Right renal pelvis (tissue), 4 donors: ENCODE data around the gene SNAP47. TPM values are rescaled to one million over a fixed set of nuclear protein-coding genes. Genes with fewer than 3 reads are reported as not detected.

Experiments used
- DNase-seq, 4 donors: peaks; one replicate each; pipeline ENCODE4 v3.0.0-alpha.2; 2013; ENCODE audit warnings: low read depth in 4 of 4, low spot score in 3 of 4, missing footprints in 1 of 4
- polyA plus RNA-seq, 4 donors: library from polyadenylated mRNA; unstranded; fragments of 120-200 nt; gene quantifications; one replicate each; pipeline ENCODE4 v1.2.1, GENCODE V29; 2013; ENCODE audit not compliant: insufficient read length in 4 of 4

Gene SNAP47
- polyA plus RNA-seq, 4 donors: 39.8 to 47.7 (median 42.9) TPM

DNA sequence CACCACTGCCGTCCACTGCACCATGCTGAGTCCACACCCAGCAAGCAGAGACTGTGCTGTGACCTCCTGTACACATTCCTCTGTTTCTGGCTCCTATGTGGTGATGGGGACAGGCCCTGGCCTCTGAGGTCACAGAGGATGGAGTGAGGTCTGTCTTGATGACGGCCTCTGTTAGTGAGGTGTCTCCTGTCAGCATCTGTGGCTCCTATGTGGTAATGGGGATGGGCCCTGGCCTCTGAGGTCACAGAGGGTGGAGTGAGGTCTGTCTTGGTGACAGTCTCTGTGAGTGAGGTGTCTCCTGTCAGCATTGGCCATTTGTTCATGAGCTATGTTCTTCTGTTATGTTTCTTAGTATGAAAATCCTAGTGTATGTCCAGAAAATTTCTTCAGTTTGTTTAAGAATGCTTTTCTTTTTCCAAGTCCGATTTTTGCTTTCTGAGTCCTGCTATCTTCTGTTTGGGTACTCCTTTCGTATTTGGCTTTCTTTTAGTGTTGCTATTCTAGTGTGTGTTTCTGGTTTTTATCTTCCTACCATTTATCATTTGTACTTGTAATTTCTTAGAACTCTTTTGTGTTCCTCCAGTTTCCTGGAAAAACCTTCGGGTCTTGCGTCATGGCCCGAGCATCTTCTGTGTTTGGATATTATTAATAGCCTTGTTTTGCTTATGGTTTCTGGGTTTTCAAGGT, 13.4 kb downstream of the SNAP47 start:
- no peak for DNase-seq

DNA sequence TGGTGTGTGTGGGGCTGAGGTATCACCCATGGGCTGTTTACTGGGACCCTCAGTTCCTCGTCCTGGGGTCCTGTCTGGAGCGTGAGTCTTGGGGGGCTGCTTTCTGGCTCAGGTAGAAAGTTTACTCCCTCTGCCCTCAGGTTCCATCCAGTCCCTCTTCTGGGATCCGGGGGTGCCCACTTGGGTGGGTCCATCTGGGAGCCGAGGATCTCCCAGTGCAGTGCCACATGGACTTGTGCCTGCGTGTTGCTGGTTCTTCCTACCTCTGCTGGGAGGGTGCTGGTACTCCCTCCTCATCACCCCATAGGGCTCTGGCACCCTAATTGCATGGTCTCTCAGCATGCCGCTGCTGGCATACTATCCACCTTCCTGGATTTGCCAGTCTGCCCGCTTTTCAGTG, 14.0 kb downstream of the SNAP47 start:
- no peak for DNase-seq

DNA sequence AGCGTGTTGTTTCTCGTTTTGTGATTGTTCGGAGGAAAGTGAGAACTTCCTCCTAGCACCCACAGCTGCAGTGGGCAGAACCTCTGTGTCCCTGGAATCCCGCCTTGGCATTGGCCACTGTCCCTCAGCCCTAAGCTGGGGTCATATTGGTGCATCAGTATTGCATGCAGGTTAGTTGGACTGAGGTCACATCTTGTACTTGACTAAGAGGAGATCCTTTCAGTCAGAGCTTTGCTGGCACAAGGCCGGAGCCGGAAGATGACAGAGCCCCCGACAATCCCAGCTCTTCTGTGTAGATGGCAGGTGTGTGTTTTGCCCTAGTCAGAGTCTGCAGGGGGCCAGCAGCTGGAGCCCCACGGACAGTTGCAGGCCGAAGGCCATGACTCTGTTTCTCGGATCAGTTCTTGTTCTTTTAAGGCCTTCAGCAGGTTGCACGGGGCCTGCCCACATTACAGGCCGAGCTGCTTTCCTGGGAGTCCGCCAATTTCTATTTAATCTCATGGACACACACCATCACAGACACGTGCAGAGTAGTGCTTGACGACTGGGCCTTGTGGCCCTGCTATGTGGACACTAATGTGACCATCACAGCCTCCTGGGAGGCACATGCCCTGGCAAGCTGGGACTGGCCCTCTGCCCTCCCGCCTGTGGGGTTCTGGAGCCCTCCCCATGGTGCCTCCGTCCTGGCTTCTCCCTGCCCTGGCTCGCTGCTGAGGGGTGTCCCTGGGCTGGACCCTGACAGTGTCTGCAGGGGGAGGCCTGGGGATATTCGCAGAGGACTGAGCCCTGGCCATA, 14.9 kb downstream of the SNAP47 start:
- DNase-seq: no peak

DNA sequence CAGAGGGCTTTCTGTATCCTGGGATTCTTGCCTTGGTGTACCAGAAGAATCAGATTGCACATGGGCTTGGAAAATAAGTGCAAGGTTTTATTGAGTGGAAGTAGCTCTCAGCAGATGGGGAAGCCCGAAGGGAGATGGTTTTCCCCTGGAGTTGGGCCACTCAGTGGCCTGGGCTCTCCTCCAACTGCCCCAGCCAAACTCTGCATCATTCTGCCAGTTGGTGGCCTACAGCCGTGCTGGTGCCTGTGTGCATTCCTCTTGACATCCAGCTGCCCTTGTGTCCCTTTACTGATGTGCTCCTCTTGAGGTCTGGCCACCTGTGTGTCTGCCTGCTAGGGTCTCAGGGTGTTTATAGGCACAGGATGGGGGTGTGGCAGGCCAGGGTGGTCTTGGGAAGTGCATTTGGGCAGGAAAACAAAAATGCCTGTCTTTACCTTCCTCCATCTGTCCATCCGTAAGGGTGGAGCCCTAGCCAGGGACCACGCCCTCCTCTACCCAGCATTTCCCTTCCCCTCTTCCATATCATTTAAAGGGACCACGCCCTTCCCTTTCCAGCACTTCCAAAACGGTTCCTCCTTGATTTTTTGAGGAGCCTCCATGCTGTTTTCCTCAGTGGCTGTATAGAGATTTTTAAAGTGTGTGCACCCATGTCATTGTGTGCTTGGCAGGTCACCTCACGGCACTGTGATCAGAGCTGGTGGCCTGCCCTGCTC, 18.9 kb downstream of the SNAP47 start:
- no peak for DNase-seq

DNA sequence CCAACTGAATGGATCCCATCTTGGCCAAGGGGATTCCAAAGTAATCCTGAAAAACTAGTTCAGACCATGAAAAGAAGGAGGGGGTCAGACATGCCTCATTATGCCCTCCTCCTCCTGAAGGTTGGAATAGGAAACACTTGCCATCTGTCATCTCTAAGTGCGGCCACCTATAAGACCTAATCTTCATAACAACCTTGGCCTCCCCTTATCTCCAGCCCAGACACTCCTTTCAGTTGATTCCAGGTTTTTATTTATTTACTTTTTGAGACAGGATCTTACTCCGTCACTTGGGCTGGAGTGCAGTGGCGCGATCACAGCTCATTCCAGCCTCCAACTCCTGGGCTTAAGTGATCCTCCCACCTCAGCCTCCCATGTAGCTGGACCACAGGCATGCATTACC, 19.7 kb downstream of the SNAP47 start:
- no peak for DNase-seq

DNA sequence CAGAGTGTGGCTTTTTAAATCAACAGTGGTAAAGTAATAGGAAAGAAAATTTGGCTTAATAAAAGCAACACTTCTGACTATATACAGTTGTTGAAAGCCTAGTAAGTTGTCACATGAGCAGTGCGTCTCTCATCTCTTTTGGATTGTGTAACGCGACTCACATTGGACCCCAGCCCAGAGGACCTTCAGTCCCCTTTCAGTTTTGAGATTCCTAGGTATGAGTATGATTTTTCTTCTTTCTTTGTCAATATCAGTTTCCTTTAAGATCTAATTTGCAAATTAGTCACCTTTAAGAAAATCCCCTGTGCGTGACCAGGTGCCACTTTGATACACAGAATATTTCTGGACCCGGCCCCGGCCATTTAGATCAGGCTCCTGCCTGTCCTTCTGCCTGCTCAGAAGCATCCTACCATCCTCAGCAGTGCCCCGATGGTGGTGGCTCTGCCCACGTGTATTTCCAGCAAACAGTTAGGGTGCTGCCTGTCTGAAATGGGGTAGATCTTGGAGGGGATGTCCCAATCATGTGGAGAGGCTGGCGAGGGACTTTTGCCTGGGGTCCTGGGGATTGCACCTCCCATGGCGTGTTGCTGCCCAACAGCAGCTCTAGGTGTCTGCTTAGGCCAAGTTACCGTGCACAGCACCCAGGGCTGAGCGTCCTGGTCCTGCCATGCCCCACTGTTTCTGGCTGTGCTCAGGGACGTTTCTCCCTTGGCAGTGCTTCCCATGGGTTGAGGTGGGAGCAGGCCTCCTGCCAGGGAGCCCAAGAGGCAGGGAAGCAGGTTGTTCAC, 21.1 kb downstream of the SNAP47 start:
- no peak for DNase-seq

DNA sequence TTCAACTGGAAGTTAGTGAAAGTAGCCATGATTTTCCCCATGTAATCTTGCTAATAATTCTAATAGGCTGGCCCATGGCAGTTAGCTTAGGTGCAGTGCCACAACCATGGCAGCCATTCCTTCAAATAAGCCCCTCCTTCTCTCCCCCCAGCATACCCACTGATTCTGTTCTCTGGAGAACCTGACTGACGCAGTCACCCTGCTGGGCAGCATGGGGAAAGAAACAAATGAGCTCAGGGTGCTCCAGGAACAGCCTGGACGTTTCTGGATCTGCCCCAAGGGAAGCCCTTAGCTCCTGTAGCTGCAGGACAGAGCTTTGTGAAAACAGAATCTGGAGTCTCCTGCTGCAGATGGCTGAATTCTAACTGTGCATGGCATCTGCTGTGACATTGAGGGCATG, 22.5 kb downstream of the SNAP47 start:
- no peak for DNase-seq

DNA sequence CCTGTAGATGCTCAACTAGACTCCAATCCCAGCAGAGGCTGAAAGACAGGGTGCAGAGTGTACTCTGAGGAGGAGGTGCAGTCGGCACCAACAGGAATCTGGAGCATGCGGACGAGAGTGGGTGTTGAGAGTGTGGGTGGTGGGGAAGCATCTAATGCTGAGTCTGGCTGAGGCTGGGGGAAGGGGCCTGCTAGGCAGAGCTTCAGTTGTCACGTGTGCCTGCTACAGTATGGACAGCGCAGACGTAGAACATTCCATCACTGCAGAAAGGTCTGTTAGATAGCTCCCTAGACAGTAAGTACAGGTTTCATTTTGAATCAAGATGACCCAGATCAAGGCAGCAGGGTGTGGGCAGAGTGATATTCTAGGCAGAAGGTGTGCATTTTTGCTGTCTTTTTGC, 23.1 kb downstream of the SNAP47 start:
- no peak for DNase-seq

DNA sequence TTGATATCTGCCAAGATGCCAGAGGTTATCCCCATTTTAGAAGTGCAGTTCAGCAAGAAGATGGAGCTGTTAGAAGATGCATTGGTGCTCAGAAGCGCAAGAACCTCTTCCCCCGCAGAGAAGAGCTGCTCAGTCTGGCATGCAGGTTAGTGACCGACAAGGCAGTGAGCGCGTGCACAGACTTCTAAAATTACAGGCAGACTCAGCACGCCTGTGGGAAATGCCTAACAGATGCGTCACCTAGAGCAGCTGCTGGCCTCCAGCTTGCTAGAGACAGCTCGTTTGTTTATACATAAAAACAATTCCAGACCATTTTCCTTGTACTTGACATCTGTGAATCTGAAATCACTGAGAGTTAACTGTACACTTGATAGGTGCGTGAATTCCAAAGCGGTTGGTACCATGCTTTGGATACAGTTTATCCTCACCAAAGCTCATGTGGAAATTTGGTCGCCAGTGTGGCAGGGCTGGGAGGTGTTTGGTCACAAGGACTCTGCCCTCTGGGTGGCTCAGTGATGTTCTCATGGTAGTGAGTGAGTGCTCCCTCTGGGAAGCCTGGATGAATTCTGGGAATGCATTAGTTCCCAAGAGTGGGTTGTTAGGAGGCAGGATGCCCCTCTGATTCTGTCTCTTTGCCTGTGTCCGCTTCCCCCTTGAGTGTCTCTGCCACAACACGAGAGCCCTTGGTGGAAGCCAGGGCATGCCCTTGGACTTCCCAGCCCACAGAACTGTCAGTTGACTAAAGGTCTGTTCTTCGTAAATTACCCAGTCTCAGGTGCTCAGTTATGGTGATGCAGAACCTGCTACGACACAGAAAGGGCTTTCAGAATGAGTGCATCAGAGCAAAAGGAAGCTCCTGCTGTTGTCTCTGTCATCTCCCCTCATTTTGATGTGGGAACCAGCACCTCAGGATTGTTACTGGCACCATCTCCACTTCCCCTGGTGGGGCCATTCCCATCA, 24.4 kb downstream of the SNAP47 start:
- DNase-seq: peak in 1 of 4 donors; percentile 47

DNA sequence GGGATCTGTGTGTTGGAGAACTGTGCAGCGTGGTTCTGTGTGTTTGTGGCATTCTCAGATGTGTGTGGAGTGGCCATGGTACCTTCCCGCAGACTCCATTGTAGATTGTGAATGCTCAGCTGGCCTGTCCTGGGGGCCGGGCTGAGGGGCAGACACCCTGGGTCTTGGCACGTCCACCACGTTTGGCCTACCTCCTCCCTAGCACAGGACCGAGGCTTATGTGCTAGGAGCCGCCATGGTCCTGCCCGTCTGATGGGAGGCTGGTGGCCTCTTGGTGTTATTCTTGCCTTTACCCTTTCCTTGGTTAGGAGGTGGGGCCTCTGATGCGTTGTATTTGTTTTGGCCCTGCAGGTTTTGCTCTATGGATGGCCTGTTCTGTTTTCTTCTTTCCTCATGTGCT, 25.1 kb downstream of the SNAP47 start:
- no peak for DNase-seq

DNA sequence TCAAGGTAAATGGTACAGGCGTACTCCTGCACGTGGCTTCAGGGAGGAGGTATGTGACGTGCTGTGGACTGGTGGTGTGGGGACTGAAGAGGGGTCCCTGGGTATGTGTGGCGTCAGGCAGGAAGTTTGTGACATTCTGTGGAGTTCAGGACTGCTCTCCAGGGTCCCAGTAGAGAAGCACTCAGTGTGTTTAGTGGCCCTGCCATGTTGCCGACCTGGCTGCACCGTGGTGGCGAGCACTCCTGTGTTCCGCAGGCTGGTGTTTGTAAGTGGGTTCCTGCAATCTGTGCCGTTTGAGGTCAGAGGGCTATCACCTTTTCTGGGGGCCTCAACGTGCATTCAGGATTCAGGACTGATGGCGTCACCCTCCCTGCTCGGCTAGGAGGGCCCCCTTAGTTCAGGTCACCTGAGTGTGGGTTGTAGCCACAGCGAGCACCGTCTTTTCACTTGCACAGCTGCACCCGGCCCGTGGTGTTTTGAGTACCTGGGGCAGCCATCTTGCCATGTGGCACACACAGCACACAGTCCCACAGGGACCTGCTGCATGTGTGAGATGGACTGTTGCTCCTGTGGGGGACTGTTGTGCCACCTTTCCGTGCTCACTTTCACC, 26.5 kb downstream of the SNAP47 start:
- DNase-seq: no peak

DNA sequence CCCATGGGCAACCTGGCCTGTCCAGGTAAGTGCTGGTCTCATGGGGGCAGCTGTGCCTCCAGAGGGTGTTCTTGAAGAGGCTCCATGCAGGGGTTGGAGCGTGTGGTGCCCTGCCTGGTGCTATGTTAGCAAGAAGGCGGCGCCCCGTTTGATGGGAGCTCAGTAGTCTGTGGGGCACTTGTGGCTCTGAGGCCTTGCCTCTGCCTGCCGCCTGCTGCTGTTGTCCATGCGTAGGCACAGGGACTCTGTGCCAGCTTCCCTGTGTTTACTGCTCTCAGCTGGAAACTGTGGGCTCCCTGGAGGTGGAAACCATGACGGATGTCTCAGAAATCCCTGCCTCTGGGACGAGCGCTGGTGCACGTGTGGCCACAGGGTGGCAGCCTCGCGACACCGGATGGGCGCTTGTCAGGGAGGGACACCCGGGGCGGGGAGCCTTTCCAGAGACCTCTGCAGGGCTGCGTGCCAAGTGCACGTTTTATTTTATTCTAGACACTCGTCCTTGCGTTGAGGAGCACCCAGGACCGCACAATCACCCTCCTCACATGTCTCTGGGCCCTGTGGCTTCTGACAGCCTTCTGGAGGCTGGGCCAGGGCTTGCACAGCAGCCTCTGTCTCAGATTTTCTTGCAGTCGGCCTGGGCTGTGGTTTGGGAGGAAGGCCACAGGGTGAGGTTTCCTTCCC, 27.1 kb downstream of the SNAP47 start:
- peak in 2 of 4 donors; percentile 57 to 63 for DNase-seq

DNA sequence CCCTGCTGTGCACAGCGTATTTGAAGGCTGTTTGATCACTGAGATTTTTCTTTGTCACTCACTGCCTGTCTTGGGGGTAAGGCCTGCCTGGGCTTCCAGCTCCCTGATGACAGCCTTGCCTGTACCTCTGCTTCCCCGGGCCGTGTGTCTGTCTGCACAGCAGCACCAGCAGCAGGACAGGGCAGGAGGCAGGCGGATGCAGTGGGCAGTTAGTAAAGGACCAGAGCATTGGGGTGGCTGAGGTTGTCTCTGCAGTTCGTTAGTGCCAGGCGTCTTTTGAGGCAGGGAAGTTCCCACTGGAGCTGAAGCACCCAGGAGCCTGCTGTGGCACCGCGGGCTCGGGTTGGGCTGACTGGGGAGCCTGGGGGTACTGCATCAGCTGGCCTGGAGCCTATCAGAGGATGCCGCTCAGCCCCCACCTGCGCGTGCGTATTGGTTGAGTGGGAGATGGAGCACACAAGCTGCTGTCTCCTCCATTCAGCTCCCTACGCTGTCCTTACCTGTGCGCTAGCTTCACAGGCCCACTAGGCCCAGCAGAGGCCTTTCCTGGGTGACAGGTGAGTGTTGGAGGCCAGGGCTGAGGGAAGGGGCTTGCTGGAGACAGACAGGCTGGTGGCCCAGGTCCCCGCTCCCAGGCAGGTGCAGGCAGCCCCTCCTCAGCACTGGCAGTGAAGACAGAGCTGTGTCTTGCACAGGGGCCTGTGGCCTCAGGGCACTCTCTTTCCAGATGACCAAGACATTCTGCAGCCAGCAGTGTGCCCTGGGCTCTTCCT, 28.2 kb downstream of the SNAP47 start:
- no peak for DNase-seq

DNA sequence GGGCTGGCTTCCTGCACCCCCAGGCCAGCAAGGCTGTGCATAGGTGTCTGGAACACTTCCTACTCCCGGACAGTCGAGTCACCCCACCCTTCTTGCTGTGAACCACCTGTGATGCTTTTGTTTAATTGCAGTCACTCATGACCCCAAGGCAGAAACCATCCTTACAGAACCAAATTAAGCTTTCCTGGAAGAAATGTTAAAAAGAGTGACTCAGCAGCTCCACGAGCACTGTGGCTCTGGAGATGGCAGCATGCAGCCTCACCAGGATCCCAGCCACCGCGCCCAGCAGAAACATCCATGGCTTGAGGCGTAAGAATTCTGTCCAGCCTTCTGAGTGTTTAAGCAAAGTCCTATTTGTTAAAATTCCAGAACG, 28.8 kb downstream of the SNAP47 start:
- no peak for DNase-seq

DNA sequence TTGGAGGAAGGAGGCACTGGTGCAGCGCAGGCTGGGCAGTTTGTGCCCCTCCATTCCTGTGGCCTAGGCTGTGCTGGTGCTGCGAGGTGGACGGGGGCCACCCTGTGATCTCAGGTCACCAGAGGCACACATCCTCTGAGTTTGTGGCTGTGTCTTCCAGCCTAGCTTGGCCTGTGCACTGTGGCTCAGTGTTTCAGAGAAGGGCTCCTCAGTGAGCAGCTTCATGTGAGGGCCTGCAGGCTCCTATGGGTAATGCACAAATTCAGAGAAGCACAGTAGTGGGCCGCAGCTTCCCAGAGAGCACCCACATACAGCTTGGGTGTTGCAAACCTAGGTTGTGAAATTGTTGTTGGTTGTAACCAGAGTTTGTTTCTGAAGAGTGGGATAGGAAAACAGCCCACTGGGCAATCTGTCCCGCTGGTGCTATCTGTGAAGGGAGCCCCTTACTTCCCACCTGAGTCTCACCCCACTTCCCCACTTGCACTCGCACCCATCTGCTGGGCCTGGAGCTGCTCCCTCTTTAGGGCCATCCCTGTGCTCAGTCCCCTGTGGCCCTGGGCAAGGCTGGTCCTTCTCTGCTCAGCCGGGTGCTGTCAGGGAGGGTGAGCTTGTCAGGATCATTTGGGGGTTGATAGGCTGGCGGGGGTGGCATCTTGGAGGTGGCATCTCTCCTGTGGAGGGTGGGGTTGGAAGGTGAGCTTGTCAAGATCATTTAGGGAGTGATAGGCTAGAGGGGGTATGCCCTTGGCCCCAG, 30.2 kb downstream of the SNAP47 start:
- no peak for DNase-seq

DNA sequence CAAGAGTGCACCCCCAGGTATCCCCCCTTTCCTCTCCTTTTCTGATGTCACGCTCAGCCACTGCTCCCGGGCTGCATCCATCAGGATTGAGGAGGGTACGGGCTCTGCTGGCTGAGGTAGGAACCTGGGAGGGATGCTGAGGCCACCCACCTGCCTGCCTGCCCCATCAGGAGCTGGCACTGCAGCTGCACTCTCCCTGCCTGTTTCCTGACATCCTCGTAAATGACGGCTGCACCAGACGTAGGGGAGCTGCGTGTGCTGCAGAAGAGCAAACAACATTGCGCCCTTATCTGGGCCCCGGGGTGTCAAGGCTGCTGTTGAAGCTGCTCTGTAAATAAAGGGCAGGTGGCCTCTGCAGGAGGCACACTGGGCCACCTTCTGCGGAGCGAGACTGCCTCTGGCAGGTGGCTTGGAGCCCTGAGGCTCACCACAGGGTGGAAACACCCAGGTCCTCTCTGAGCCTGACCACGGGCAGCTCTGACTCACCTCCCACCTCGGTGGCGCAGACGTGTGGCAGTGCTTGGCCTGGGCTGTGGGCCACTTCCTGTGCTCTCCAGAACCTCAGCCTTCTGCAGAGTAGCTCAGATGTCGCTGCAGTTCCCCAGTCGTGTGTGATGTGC, 30.9 kb downstream of the SNAP47 start:
- DNase-seq: no peak
